GM18907 (cell line): ENCODE measurements around the gene CSNK1E.

Experiments
- ATAC-seq: cut with Tn5 transposase; IDR thresholded peaks from one replicate; pipeline ENCODE4 v1.9.1; 2021; ENCODE audit warnings: mild to moderate bottlenecking, moderate library complexity; ENCODE audit not compliant: unreplicated experiment

CSNK1E gene

DNA sequence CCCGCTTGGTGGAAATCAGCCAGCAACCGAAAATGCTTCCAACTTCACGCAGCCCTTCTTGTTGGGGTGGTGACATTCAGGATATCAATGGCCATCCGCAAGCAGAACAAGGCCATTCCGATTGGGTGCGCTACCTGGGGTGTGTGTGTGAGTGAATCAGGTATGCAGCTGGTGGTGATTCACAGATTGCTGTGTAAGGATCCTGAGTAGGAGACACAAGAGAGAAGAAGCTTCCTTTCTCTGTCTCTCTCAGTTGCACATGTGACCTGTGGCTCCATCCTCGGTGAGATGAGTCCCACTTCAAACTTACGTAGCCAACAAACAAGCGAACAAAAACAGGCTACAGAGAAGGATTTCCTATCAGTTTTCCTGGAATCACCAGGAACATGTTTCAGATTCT lies 34.8 kb downstream of the CSNK1E start:
- ATAC-seq: no peak

DNA sequence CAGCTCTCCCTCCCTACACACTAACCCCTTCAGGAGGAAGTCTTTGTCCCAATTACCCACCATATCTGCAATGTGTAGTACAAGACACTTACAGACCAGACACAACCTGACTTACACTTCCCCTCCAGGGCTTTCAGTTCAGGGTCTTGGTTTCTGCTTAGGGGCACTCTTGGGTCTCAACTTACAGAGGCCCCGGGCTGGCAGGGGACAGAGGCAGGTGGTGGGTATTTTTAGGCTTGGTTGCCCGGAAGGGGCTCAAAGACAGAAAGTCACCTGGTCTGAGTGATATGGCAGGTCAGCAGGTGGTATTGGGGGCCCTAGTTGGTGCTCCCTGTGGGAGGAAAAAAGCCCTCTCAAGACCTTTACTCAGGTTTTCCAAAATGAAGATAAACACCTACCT lies 41.1 kb downstream of the CSNK1E start:
- ATAC-seq: no peak

DNA sequence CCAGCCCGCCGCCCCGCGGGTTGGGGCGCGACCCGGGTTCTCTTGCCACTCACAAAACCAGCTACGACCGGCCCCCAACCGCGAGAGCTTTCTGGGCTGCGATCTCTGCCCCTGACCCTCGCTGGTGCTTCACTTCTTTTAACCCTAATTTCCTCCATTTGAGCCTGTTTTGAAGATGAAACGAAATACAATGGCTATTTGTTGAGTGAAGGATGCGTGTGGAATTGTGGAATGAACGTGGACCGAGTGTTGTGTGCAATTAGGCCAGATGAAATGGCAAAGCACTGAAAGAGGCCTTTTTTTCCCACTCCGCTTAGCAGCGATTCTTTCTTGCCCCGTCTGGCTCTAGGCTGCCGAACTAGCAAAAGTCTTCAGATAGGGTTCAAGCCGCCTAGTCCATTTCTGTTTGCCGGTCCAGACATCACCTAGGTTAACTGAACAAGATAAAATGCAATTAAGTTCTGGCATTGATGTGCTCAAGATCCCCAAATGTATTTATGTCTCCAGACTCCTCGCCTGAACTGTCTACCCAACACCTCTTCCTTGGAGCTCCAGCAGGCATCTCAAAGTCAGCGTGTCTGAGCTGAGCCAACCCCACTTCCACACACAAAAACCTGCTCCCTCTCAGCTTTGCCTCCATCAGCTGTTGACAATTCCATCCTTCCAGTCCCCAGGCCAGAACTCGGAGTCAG lies 44.0 kb downstream of the CSNK1E start:
- no peak for ATAC-seq

DNA sequence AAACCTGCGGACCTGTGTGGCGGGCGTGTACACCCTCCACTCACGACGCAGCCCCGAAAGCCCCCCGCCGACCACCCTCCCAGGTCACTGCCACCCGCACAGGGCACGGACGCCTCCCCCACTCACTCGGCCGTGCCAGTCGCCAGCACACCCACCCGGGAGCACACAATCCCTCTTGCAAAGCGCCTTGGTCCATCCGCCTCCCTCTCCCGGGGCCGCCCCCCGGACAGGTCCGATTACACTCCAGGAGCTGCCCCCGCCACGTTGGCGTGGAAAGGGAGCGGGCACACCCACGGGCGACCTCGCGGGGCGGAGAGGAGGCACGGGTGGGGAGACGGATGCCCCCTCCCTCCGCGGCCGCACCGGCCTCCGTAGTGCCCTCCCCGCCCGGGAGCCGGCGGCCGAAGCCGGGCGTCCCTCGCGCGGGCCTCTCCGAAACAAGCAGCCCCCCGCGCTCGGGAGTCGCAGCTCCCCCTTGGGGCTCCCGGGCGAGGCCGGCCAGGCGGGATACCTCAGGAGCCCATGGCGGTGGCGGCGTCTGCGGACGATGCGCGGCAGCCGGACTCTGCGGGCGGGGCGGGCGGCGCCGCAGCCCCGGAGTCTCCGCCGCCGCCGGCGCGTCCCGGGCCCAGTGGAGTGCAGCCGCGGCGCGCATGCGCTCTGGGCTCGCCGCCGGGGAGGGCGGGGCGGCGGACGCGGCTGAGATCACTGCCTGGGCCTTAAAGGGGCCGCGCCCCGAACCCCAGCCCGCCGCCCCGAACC lies 44.7 kb downstream of the CSNK1E start, which contains the start of gene TMEM184B:
TMEM184B (minus strand) TSS at position 638 of the 762 bp plus-strand sequence. CDS start 25,049 bp downstream, outside the sequence.
- ATAC-seq: peak; percentile 56

DNA sequence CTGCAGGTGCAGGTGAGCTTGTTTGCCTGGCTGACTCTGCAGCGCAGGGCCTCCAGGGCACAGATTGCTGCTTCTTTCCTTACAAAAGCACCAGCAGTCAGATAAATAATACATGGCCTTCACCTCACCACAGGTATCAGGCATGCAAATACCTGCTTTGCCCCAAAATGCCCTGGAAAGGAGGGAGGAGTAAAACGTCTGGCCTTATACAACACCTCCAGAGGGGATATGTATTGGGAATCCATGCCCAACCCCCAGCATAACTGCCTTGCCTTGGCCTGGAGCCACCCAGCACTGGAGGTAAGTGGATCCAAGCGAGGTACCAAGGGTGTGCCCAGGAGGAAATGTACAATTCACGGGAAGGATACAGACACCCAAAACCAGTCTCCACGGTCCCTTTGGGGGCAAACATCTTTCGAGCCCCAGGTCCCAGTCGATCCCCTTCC lies 45.3 kb downstream of the CSNK1E start:
- peak; percentile 15 for ATAC-seq

DNA sequence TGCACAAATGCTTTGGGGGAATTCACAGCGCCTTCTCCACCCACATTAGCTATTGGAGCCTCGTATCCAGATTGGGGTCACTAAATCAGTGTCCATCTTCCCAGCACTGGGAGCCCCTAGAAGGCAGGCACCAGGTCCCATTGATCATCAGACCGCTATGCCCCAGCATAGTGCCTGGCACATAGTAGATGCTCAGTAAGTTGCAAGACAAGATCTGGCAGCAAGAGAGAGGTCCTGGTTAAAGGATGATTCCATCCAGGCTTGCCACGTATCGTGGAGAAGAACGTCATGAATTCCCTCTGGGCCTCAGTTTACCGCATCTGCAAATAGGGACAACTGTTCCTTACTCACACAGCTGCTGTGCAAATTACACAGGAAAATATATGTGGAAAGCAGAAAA lies 46.1 kb downstream of the CSNK1E start:
- ATAC-seq: no peak

DNA sequence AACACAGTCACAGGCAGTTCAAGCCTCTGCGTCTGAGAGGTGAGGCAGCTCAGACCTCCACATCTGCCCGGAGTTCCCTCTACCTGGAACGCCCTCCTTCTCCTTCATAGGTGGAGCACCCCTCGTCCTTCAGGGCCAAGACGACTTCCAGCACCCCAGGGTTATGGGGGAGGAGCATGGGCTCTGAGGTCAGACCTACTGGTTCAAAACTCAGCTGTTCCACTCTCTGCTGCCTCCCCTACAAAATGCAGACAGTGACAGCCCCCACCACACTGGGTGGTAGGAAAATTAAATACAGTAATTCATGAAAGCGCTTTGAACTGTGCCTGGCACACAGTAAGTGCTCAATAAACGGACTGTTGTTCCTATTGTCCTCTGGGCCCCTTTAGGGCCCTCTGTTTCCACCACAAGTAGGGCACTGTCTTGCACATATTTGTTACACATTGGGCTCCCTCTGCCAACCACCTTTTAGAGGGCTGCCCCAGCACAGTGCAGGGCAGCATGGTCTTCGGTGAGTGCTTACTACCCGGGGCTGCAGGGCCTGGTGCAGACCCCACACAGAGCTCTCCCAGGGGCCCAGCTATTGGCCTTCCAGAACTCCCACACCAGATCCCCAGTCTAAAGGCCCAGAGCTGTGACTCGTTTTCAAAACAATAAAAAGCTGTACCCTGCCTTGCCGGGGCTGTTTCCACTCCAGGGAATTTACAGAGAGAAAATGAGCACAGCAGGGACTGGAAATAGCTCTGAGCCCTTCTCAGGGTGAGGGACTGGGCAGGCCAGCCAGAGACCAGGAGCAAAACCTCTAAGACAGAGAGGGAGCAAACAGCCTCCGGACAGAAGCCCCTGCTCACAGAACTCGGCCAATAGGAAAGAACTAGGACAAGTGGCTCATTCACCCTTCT lies 46.9 kb downstream of the CSNK1E start:
- ATAC-seq: no peak

- ATAC-seq: no peak
These were observed 47.8 kb downstream of the CSNK1E start for GRCh38 chr22:38269466-38269865.

GRCh38 chr22:38267086-38267485 lies 50.1 kb downstream of the CSNK1E start:
- no peak for ATAC-seq

DNA sequence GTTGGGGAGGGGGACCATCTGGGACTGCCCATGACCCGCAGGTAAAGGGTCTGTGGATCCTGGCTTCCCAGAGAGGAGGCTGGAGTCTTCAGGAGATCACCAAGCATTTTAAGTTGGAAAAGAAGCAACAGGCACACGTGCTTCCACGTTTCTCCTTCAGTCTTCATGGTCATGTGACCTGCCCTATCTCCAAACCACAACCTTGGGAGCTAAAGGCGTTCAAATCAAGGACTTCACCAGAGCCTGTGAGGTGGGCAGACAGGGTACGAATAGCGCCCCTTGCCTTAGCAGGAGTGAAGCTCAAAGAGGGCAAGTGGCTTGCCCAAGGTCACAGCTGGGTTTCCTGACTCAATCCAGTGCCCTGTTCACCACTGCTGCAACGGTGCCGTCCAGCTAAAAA lies 51.1 kb downstream of the CSNK1E start:
- ATAC-seq: no peak

DNA sequence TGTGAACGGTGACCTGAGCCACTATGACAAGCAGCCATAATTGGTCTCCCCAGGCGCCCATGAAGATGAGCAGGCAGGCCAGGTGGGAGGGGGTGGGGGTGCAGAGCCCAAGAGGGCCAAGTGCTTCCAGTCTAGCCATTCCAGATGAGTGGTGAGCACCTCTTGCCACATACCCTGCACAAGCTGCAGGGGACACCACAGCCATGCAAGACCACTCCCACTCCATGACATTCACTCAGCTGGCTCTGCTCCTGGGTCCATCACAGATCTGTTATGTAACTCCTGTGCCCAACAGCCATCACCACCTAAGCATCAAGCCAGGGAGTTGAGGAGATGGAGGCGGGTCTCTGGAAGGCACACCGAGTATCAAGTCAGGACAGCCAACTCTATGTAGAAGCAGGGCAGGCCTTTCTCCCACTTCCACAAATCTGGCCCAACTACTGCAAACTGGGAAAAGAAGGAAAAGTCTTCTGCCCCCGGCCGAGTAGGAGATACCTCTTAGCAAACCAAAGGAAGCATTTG lies 52.9 kb downstream of the CSNK1E start:
- ATAC-seq: no peak

GRCh38 chr22:38262051-38262795 lies 55.0 kb downstream of the CSNK1E start:
- no peak for ATAC-seq

- ATAC-seq: peak; percentile 7
These were observed 56.2 kb downstream of the CSNK1E start for GRCh38 chr22:38260761-38261681.

DNA sequence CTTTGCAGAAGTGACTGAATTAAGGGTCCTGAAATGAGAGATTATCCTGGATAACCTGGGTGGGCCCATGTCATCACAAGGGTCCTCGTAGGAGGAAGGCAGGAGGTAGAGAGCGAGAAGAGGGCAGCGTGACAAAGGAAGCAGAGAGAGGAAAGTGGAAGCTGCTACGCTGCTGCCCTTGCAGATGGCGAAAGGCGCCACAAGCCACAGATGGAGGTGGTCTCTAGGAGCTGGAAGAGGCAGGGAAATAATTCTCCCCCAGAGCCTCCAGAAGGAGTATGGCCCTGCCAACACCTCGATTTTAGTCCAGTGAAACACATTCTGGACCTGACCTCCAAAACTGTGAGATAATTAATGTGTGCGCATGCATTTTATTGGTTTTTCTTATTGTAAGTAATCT lies 57.9 kb downstream of the CSNK1E start:
- ATAC-seq: no peak

GRCh38 chr22:38258895-38259294 lies 58.3 kb downstream of the CSNK1E start:
- ATAC-seq: no peak

- ATAC-seq: no peak
These were observed 59.5 kb downstream of the CSNK1E start for GRCh38 chr22:38257650-38258250.

DNA sequence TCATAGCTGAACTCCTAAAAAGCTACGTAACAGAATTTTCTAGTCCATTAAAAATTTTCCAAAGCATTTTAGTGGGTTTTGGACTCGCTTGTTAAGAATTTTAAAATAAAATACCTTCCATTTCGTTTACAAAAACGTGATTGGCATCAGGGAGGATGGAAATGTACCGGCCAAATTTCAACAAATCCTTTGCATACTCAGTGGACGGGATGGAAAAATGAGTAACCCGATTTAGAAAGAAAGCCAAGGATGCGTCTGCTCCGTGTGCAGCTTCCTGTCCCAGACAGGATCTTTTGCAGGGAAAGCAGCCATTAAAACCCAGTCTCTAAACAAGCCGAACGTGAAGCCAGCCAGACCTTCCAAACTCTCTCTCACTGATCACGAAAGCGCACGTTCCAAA lies 60.1 kb downstream of the CSNK1E start:
- no peak for ATAC-seq

DNA sequence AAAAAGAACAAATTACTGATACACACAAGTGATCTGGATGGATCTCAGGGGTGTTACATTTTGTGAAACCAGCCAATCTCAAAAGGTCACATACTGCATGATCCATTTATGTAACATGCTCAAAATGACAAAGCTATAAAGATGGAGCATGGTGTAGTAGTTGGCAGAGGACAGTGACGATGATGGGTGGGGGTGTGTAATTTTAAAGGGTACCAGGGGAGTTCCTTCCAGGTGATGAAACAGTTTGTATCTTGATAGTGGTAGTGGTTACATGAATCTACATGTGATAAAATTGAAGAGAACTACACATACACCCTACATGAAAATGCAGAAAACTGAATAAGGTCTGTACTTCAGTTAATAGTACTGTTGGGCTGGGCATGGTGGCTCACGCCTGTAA lies 61.5 kb downstream of the CSNK1E start:
- ATAC-seq: no peak

DNA sequence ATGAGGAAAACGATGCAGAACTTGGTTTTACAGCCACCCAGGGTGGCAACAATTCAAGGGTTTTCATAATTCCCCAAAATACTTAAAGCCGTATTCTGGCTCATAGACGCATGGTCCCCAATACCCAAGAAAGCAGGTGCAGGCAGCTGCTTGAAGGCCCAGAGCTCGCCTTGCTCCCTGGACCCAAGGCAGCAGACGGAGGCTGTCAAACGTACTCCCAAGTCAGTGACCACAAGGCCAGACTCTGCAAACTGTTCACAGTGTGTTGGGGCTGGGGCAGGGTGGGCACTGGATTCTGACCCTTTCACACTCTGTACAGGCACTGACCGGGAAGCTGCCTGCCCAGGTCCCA lies 65.9 kb downstream of the CSNK1E start:
- ATAC-seq: no peak
